Measurements from ENCODE around the gene S100A8.

The S100A8 gene

DNA sequence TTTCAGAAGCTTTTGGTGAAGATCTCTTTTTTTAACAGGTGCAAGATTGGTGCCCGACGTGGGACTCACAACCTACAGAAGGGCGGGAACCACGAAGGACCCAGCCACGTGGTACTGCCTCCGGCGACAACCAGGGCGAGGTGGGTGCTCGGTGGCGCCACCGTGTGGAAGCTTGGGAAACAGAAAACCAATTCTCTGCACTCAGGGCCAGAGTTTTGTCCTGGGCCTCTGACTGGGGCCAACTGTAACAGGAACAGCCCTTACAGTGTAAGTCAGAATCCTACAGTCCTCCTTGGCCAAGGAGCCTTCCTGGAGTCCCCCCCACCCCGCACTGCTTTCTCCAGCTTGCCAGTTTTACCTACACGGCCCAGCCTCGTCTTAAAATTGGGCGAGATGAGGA, 13.9 kb upstream of the S100A8 start:
- TF ChIP-seq ZFX (IDR thresholded peaks at IDR 0.05; ENCODE audit: borderline replicate concordance): no peak
- TF ChIP-seq, protein P1, sequence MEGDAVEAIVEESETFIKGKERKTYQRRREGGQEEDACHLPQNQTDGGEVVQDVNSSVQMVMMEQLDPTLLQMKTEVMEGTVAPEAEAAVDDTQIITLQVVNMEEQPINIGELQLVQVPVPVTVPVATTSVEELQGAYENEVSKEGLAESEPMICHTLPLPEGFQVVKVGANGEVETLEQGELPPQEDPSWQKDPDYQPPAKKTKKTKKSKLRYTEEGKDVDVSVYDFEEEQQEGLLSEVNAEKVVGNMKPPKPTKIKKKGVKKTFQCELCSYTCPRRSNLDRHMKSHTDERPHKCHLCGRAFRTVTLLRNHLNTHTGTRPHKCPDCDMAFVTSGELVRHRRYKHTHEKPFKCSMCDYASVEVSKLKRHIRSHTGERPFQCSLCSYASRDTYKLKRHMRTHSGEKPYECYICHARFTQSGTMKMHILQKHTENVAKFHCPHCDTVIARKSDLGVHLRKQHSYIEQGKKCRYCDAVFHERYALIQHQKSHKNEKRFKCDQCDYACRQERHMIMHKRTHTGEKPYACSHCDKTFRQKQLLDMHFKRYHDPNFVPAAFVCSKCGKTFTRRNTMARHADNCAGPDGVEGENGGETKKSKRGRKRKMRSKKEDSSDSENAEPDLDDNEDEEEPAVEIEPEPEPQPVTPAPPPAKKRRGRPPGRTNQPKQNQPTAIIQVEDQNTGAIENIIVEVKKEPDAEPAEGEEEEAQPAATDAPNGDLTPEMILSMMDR (IDR thresholded peaks at IDR 0.05): peak; percentile 87
- H3K27ac ChIP-seq: no peak overlapping the region

GRCh38 chr1:153404086-153404635, 13.3 kb upstream of the S100A8 start:
- TF ChIP-seq, protein P1 (IDR thresholded peaks at IDR 0.05): no peak
- no peak for TF ChIP-seq ZFX (IDR thresholded peaks at IDR 0.05; ENCODE audit: borderline replicate concordance)
- no peak overlapping the region for H3K27ac ChIP-seq

- no peak overlapping the region for H3K27ac ChIP-seq
- TF ChIP-seq, protein P1 (IDR thresholded peaks at IDR 0.05): no peak
- no peak for TF ChIP-seq ZFX (IDR thresholded peaks at IDR 0.05; ENCODE audit: borderline replicate concordance)
These were observed 12.7 kb upstream of the S100A8 start for GRCh38 chr1:153403421-153404085.

- no peak for TF ChIP-seq ZFX (IDR thresholded peaks at IDR 0.05; ENCODE audit: borderline replicate concordance)
- TF ChIP-seq, protein P1 (IDR thresholded peaks at IDR 0.05): no peak
- H3K27ac ChIP-seq: no peak overlapping the region
These were observed 11.4 kb upstream of the S100A8 start for GRCh38 chr1:153402226-153402625.

DNA sequence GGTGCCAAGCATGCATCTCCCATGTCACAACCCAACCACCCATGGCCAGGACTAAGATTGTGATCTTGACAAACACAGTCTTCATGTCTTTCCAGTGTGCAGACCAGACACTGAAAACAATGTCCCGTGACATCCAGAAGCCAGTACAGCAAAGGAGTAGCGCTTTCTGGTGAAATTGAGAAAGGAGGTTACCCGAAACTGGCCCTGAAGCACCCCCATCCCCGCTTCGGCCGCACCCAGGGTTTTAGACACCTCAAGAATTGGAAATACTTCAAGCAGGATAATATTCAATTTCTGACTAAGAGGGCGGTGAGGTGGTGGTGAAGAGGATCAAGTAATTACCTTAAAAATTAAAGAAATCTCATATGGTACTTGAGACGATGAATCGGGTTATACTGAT, 10.6 kb upstream of the S100A8 start:
- H3K27ac ChIP-seq: no peak overlapping the region
- TF ChIP-seq, protein P1 (IDR thresholded peaks at IDR 0.05): no peak
- TF ChIP-seq ZFX (IDR thresholded peaks at IDR 0.05; ENCODE audit: borderline replicate concordance): no peak

DNA sequence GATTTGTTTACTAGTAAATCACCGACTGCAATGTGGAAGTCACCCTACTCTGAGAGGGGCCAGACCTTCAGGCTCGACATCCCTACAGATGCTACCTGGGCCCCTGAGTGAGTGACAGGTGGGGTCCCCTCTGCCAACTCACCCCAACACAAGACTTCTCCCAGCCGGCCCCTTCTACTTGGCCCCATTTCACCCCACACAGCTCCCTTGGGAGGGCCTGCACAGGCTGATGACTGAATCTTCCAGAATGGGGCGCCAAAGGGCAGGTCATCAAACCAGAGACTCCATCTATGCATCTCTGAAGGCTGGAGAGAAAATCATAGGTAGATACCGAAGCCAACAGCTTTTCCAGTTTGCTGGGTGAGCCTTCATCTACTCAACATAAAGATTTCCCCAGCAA, 9.4 kb upstream of the S100A8 start:
- TF ChIP-seq ZFX (IDR thresholded peaks at IDR 0.05; ENCODE audit: borderline replicate concordance): no peak
- TF ChIP-seq, protein P1 (IDR thresholded peaks at IDR 0.05): no peak
- no peak overlapping the region for H3K27ac ChIP-seq

DNA sequence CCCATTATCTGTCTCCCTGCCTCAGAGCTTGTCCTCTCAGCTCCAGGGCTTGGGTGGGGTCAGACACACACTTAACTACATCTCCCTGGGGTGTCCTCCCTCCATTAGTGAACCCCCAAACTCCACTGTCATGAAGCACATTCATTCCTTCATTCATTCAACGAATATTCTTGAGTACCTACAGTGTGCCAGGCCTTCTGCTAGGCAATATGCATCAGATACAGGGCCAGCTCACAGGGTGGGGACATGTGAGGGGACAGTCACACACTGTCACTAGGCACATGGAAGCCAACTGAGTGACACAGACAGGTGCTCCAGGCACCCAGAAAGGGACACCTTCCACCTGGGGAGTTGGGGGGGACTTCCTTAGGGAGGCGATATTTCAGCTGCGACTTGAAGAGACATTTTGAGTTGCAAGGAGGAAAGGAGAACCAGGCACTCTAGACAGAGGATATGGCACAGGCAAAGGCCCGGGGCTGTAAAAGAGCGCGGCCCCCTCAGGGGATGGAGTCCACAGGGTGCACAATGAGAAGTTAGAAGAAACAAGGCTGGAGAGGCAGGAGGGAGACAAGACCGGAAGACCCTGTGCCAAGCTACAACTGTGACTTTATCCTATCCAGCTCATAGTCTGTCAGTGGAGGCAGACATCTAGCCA, 8.7 kb upstream of the S100A8 start:
- no peak overlapping the region for H3K27ac ChIP-seq
- TF ChIP-seq, protein P1 (IDR thresholded peaks at IDR 0.05): no peak
- no peak for TF ChIP-seq ZFX (IDR thresholded peaks at IDR 0.05; ENCODE audit: borderline replicate concordance)

Measured in 22Rv1 (cell line).